BJ (cell line): Measurements from ENCODE around the gene PTPRCAP. TPM values are rescaled to one million over a fixed set of nuclear protein-coding genes. Genes with fewer than 3 reads are reported as not detected.

Experiments used
- CTCF ChIA-PET: fragments of 350-600 bp; formaldehyde crosslinking; extraction: SDS; loops from one replicate; lab custom pipeline; 2021; ENCODE audit warnings: antibody characterized with exemption, inconsistent platforms; lab: Yijun Ruan, JAX
- POLR2A ChIA-PET: fragments of 300-600 bp; sonication (Branson Sonifier 250); formaldehyde crosslinking; extraction: SDS; loops from one replicate; lab custom pipeline; 2021; ENCODE audit warnings: antibody characterized with exemption; lab: Charles Lee
- DNase-seq: peaks from one replicate; pipeline ENCODE4 v3.0.0-alpha.2; 2011; ENCODE audit warnings: low read depth
- H3K27me3 ChIP-seq: 2 replicates; pipeline ENCODE4 v1.6.0; 2011; ENCODE audit warnings: low read length; ENCODE audit not compliant: control insufficient read depth, insufficient read depth
- H3K36me3 ChIP-seq: 2 replicates; pipeline ENCODE4 v1.5.1; 2011; ENCODE audit warnings: low read length; ENCODE audit not compliant: control insufficient read depth, insufficient read depth
- H3K4me3 ChIP-seq: 2 replicates; pipeline ENCODE4 v1.5.1; 2011; ENCODE audit warnings: low read depth, mild to moderate bottlenecking, control low read depth, low read length
- polyA plus RNA-seq: library from polyadenylated mRNA; depleted of rRNA; stranded (reverse); fragments of >200 nt; gene quantifications from 2 replicates; pipeline ENCODE4 v1.2.3, GENCODE V29; 2011
- TF ChIP-seq, protein P1 (sequence below): IDR thresholded peaks from 2 replicates; pipeline ENCODE4 v1.5.1; 2011; ENCODE audit warnings: low read depth, mild to moderate bottlenecking, control low read depth, inconsistent platforms, low read length, moderate library complexity; ENCODE audit not compliant: insufficient read depth

Gene PTPRCAP
- polyA plus RNA-seq, 1 experiment: 0.43 TPM

DNA sequence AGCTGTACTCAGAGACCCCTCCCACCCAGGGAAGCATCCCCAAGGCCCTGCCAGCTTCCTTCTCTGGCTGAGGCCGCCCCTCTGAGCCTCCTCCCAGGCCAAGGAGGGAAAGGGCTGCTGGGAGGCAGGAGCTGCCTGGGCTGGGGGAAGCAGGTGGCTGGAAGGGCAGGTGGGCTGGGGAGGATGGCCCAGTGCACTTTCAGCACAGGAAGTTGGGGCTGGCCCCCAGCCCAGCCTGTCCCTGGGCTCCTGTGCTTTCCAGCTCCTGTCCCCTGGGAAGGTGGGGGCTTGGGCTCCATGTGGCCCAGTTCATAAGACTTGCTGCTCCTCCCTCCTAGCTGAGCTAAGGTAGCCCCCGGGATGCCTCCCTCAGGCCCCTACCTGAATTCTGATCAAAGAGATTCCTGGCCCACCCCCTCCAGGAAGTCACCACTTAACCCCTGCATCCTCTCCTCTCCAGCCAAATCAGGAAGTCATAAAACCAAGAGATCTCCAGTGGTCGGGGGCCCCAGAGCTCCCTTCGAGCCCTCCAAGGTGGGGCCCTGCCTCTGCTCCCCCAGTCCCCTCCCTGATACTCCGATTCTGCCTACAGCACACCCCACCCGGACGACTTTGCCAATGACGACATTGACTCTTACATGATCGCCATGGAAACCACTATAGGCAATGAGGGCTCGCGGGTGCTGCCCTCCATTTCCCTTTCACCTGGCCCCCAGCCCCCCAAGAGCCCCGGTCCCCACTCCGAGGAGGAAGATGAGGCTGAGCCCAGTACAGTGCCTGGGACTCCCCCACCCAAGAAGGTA is 40.7 kb downstream of the PTPRCAP start:
- POLR2A ChIA-PET: no interaction called here
- no peak for DNase-seq
- H3K36me3 ChIP-seq: peaks cover 34% of the 10 kb centered on the region
- H3K4me3 ChIP-seq: no peak overlapping the region
- no peaks in the 10 kb centered on the region for H3K27me3 ChIP-seq
- CTCF ChIA-PET: interaction anchor here (0.6 to 2.5 kb wide), 5 partner anchors 14 to 161 kb away, joined by 3 to 9 read pairs (median 3); no protein-coding TSS in a partner anchor
- TF ChIP-seq, protein P1, sequence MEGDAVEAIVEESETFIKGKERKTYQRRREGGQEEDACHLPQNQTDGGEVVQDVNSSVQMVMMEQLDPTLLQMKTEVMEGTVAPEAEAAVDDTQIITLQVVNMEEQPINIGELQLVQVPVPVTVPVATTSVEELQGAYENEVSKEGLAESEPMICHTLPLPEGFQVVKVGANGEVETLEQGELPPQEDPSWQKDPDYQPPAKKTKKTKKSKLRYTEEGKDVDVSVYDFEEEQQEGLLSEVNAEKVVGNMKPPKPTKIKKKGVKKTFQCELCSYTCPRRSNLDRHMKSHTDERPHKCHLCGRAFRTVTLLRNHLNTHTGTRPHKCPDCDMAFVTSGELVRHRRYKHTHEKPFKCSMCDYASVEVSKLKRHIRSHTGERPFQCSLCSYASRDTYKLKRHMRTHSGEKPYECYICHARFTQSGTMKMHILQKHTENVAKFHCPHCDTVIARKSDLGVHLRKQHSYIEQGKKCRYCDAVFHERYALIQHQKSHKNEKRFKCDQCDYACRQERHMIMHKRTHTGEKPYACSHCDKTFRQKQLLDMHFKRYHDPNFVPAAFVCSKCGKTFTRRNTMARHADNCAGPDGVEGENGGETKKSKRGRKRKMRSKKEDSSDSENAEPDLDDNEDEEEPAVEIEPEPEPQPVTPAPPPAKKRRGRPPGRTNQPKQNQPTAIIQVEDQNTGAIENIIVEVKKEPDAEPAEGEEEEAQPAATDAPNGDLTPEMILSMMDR: no peak

DNA sequence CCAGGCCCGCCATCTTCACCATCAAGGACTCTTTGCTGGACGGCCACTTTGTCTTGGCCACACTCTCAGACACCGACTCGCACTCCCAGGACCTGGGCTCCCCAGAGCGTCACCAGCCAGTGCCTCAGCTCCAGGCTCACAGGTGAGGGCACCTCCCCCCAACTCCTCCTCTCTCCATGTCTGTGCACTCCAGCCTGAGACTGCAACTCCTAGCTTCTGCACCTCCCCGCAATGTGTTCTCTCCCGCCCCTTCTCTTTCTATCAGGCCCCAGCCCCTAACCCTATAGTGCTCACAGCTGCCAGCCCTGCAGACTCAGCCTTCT is 41.3 kb downstream of the PTPRCAP start:
- no peak for DNase-seq
- CTCF ChIA-PET: interaction anchor here (0.6 to 2.3 kb wide), 3 partner anchors 45 to 162 kb away, joined by 3 to 9 read pairs (median 3); no protein-coding TSS in a partner anchor
- Histone ChIP-seq H3K27me3 (no peaks in the 10 kb centered on the region), H3K36me3 (peaks cover 34% of the 10 kb centered on the region), H3K4me3 (no peak overlapping the region)
- TF ChIP-seq, protein P1: no peak
- POLR2A ChIA-PET: no interaction called here

DNA sequence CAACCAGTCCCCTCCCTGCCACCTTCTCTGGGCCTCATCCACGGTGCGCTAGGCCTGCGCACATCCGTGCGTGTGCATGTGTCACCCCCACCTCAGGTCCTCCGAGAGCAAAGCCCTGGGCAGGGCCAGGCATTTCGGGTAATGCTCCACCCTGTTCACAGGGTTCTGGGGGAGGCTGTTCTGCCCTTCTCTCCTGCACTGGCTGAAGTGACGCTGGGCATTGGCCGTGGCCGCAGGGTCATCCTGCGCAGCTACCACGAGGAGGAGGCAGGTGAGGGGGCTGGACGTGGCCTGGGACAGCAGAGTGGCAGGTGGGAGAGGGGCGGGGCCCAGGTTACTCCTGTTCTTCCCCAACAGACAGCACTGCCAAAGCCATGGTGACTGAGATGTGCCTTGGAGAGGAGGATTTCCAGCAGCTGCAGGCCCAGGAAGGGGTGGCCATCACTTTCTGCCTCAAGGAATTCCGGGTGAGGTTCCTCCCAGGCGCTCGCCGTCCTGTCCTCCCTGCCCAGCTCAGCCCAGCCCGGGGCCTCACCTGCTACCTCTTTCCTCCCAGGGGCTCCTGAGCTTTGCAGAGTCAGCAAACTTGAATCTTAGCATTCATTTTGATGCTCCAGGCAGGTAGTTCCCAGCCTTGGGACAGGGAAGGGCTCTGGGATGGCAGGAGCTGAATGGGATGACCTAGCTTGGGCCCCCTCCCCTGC is 41.8 kb downstream of the PTPRCAP start:
- H3K36me3 ChIP-seq: peaks cover 34% of the 10 kb centered on the region
- no peak for DNase-seq
- H3K27me3 ChIP-seq: no peaks in the 10 kb centered on the region
- no peak overlapping the region for H3K4me3 ChIP-seq
- ChIA-PET POLR2A (no interaction called here), CTCF (interaction anchor here (1.7 kb wide), 1 partner anchor 132 kb away, joined by 3 read pairs; no protein-coding TSS in a partner anchor)
- TF ChIP-seq, protein P1: no peak

DNA sequence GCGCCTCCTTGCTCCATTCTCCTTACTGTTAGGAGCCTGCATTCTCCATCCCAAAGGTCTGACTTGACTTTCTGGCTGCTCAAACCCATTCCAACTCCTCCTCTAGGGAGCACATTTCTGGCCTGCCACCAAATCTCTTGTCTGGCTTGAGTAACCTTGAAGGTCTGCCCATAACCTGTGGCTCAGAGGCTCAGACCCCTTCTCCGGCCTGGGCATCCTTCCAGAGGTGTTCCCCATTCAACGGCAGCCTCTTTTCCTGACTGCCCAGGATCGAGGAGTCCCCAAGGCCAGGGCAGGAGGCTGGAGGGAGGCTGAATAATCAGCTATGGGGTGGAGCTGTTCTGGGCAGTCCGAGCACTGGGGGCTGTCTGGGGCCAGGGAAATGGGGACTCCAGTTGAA is 43.5 kb downstream of the PTPRCAP start:
- CTCF ChIA-PET: interaction anchor here (1.0 kb wide), 1 partner anchor 314 kb away, joined by 3 read pairs; no protein-coding TSS in a partner anchor
- Histone ChIP-seq H3K36me3 (peaks cover 27% of the 10 kb centered on the region), H3K4me3 (no peak overlapping the region), H3K27me3 (no peaks in the 10 kb centered on the region)
- POLR2A ChIA-PET: no interaction called here
- TF ChIP-seq, protein P1: no peak
- DNase-seq: no peak

DNA sequence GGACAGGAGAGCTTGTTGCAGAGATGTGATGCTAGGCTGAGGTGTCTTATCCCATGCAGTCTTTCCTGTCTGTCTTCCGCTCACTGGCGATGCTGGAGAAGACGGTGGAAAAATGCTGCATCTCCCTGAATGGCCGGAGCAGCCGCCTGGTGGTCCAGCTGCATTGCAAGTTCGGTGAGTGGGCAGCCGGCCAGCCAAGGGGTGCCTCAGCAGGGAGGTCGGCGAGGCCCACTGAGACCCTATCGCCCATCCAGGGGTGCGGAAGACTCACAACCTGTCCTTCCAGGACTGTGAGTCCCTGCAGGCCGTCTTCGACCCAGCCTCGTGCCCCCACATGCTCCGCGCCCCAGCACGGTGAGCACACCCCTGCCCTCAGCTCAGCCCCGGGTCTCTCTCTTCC is 44.0 kb downstream of the PTPRCAP start:
- Histone ChIP-seq H3K36me3 (peaks cover 22% of the 10 kb centered on the region), H3K27me3 (no peaks in the 10 kb centered on the region), H3K4me3 (no peak overlapping the region)
- ChIA-PET CTCF (interaction anchor here (1.0 to 3.3 kb wide), 2 partner anchors 48 to 315 kb away, joined by 3 to 14 read pairs; no protein-coding TSS in a partner anchor), POLR2A (no interaction called here)
- TF ChIP-seq, protein P1: no peak
- DNase-seq: no peak
